NT2/D1 (cell line): ENCODE results near the gene LRMDA.
"Not testable (repeated sequence)": the region's sequence is repeated elsewhere in the genome, so short reads cannot be mapped to it uniquely, and the experiment has no call there.

Experiments used
- DNase-seq: peaks from one replicate; pipeline ENCODE4 v3.0.0-alpha.2; 2011; ENCODE audit warnings: low read depth, low spot score
- H3K27me3 ChIP-seq: 2 replicates; pipeline ENCODE4 v1.6.0; 2011; ENCODE audit warnings: mild to moderate bottlenecking; ENCODE audit not compliant: insufficient read length, insufficient read depth
- H3K36me3 ChIP-seq: 2 replicates; pipeline ENCODE4 v1.6.1; 2011; ENCODE audit warnings: mild to moderate bottlenecking, low read length, mixed read lengths; ENCODE audit not compliant: insufficient read depth, insufficient read length
- H3K4me1 ChIP-seq: 2 replicates; pipeline ENCODE4 v1.5.1; 2011; ENCODE audit not compliant: insufficient read depth, insufficient read length
- H3K4me3 ChIP-seq: 2 replicates; pipeline ENCODE4 v1.5.1; 2011; ENCODE audit warnings: low read depth; ENCODE audit not compliant: insufficient read length
- H3K9ac ChIP-seq: 2 replicates; pipeline ENCODE4 v1.6.0; 2011; ENCODE audit warnings: low read depth; ENCODE audit not compliant: insufficient read length
- H3K9me3 ChIP-seq: 2 replicates; pipeline ENCODE4 v1.5.1; 2011; ENCODE audit warnings: mild to moderate bottlenecking, low read length; ENCODE audit not compliant: insufficient read depth
- SUZ12 ChIP-seq: IDR thresholded peaks from 2 replicates; pipeline ENCODE4 v1.6.1; 2011; ENCODE audit not compliant: insufficient read length, insufficient read depth; ENCODE audit errors: extremely low read depth
- YY1 ChIP-seq: IDR thresholded peaks from 2 replicates; pipeline ENCODE4 v1.6.1; 2011; ENCODE audit not compliant: insufficient read length, insufficient read depth
- ZNF274 ChIP-seq: IDR thresholded peaks from 2 replicates; pipeline ENCODE4 v1.6.1; 2011; ENCODE audit warnings: mild to moderate bottlenecking, low read depth, low read length

LRMDA gene

GRCh38 chr10:75740541-75740940 lies 309.1 kb downstream of the LRMDA start:
- H3K27me3 ChIP-seq, result no peaks in the 10 kb centered on the region
- TF ChIP-seq SUZ12, result no peak
- no peak for TF ChIP-seq ZNF274
- no peak for TF ChIP-seq YY1

GRCh38 chr10:75742355-75742754 lies 310.9 kb downstream of the LRMDA start:
- Histone ChIP-seq H3K36me3 (no peaks in the 10 kb centered on the region), H3K9ac (no peak overlapping the region), H3K4me3 (no peak overlapping the region), H3K9me3 (no peaks in the 10 kb centered on the region), H3K4me1 (no peaks in the 10 kb centered on the region), H3K27me3 (no peaks in the 10 kb centered on the region)
- TF ChIP-seq SUZ12, result no peak
- no peak for TF ChIP-seq ZNF274
- no peak for TF ChIP-seq YY1
- no peak for DNase-seq

More at GRCh38 chr10:75740541-75740940, 309.1 kb downstream of the LRMDA start:
- Histone ChIP-seq H3K4me1 (no peaks in the 10 kb centered on the region), H3K36me3 (no peaks in the 10 kb centered on the region), H3K4me3 (no peak overlapping the region), H3K9ac (no peak overlapping the region), H3K9me3 (no peaks in the 10 kb centered on the region)
- no peak for DNase-seq

- Histone ChIP-seq H3K4me3 (no peak overlapping the region), H3K4me1 (no peaks in the 10 kb centered on the region), H3K27me3 (no peaks in the 10 kb centered on the region), H3K36me3 (no peaks in the 10 kb centered on the region), H3K9me3 (no peaks in the 10 kb centered on the region), H3K9ac (no peak overlapping the region)
- DNase-seq, result no peak
- no peak for TF ChIP-seq YY1
- TF ChIP-seq SUZ12, result no peak
- TF ChIP-seq ZNF274, result no peak
Observed at GRCh38 chr10:75743291-75743778, 311.9 kb downstream of the LRMDA start.

GRCh38 chr10:75744261-75744660 lies 312.8 kb downstream of the LRMDA start:
- Histone ChIP-seq H3K27me3 (no peaks in the 10 kb centered on the region), H3K4me1 (no peaks in the 10 kb centered on the region), H3K4me3 (no peak overlapping the region), H3K9me3 (no peaks in the 10 kb centered on the region), H3K36me3 (no peaks in the 10 kb centered on the region), H3K9ac (no peak overlapping the region)
- DNase-seq, result no peak
- no peak for TF ChIP-seq ZNF274
- TF ChIP-seq YY1, result no peak
- TF ChIP-seq SUZ12, result no peak

GRCh38 chr10:75746356-75746755 lies 314.9 kb downstream of the LRMDA start:
- Histone ChIP-seq H3K27me3 (no peaks in the 10 kb centered on the region), H3K4me3 (no peak overlapping the region), H3K9ac (no peak overlapping the region), H3K36me3 (no peaks in the 10 kb centered on the region), H3K4me1 (no peaks in the 10 kb centered on the region), H3K9me3 (0 out of 2 replicates have a peak, but pooled peaks cover 2% of the 10 kb centered on the region)
- no peak for DNase-seq
- TF ChIP-seq SUZ12 (no peak), YY1 (no peak), ZNF274 (no peak)

- DNase-seq, H3K4me1 ChIP-seq, H3K9ac ChIP-seq, H3K4me3 ChIP-seq, H3K27me3 ChIP-seq, H3K36me3 ChIP-seq, H3K9me3 ChIP-seq: not testable (repeated sequence)
Observed at GRCh38 chr10:75750093-75750875, 318.9 kb downstream of the LRMDA start.

- H3K9ac ChIP-seq, result no peak overlapping the region
- 0 out of 2 replicates have a peak, but pooled peaks cover 5% of the 10 kb centered on the region for H3K9me3 ChIP-seq
- DNase-seq, result no peak
- H3K36me3 ChIP-seq, result no peaks in the 10 kb centered on the region
- H3K27me3 ChIP-seq, result no peaks in the 10 kb centered on the region
- TF ChIP-seq YY1, result no peak
- H3K4me1 ChIP-seq, result no peaks in the 10 kb centered on the region
- H3K4me3 ChIP-seq, result no peak overlapping the region
Observed at GRCh38 chr10:75751232-75751631, 319.8 kb downstream of the LRMDA start.
